ENCODE measurements around the gene CADM3.

DNA sequence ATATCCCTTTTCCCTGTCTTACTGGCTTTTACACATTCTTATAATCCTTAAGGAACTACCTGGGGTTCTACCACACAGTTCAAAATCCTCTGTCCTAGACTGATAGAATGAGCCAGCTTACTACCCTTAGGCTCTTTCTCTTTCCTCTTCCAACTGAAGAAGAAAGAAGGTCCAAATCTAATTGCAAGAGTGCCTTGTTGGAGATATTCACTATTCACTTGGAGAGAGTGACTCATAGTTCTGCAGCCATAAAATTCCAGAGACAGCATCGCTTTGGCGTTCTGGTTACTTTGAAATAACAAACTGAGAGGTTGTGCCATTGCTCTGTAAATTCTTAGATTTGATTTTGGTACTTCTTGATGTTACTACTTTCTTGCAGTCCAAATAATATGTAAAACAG, 4.2 kb downstream of the CADM3 start:
- no peak for TF ChIP-seq CTCF (IDR thresholded peaks at IDR 0.05 in 8 of 11, conservative IDR thresholded peaks at IDR 0.05 in 3 of 11)
- no peak for TF ChIP-seq POLR2A (IDR thresholded peaks at IDR 0.05)
